Calu3 (cell line): ENCODE data around the gene LIPC. TPM values are rescaled to one million over a fixed set of nuclear protein-coding genes. Genes with fewer than 3 reads are reported as not detected.

Source experiments
- BruUV-seq: library from RNA; stranded (reverse); fragments of 400-500 nt; replicated peaks from 2 replicates; lab custom pipeline; 2021; lab: Mats Ljungman, UMichigan
- CTCF ChIA-PET: fragments of 300-600 bp; sonication (Branson Sonifier 250); formaldehyde crosslinking; loops from one replicate; lab custom pipeline; 2022; ENCODE audit warnings: antibody characterized with exemption; lab: Charles Lee
- DNase-seq: peaks from one replicate; pipeline ENCODE4 v3.0.0; 2022
- H3K27ac Mint-ChIP-seq: one replicate; pipeline ENCODE4 v1.8.0; 2022; ENCODE audit warnings: mixed read lengths; ENCODE audit not compliant: unreplicated experiment
- H3K27me3 Mint-ChIP-seq: one replicate; pipeline ENCODE4 v1.8.0; 2022; ENCODE audit warnings: mixed read lengths; ENCODE audit not compliant: unreplicated experiment
- H3K36me3 Mint-ChIP-seq: one replicate; pipeline ENCODE4 v1.8.0; 2022; ENCODE audit warnings: mild to moderate bottlenecking, moderate library complexity, mixed read lengths; ENCODE audit not compliant: insufficient read depth, unreplicated experiment
- H3K4me1 Mint-ChIP-seq: one replicate; pipeline ENCODE4 v1.8.0; 2022; ENCODE audit warnings: mild to moderate bottlenecking, low read depth, mixed read lengths; ENCODE audit not compliant: unreplicated experiment
- H3K4me3 Mint-ChIP-seq: one replicate; pipeline ENCODE4 v1.8.0; 2022; ENCODE audit warnings: mild to moderate bottlenecking, low read depth, moderate library complexity, mixed read lengths; ENCODE audit not compliant: unreplicated experiment
- H3K9me3 Mint-ChIP-seq: one replicate; pipeline ENCODE4 v1.8.0; 2022; ENCODE audit warnings: low read depth, mixed read lengths; ENCODE audit not compliant: unreplicated experiment
- intact Hi-C: fragments of 100-400 bp; cut with micrococcal nuclease; formaldehyde crosslinking; loops from one replicate; pipeline ENCODE4 v1.10.0; 2022; ENCODE audit not compliant: unreplicated experiment
- total RNA-seq: library from RNA; stranded (reverse); gene quantifications from 2 replicates; pipeline ENCODE4 v1.2.3, GENCODE V29; 2022
- TF ChIP-seq, protein P1 (sequence below): fragments of 200-600 bp; IDR thresholded peaks from one replicate; pipeline ENCODE4 v1.8.0; 2022; ENCODE audit warnings: antibody characterized with exemption; ENCODE audit not compliant: unreplicated experiment

Gene LIPC
- total RNA-seq, 1 experiment from 2014 or later = not detected

DNA sequence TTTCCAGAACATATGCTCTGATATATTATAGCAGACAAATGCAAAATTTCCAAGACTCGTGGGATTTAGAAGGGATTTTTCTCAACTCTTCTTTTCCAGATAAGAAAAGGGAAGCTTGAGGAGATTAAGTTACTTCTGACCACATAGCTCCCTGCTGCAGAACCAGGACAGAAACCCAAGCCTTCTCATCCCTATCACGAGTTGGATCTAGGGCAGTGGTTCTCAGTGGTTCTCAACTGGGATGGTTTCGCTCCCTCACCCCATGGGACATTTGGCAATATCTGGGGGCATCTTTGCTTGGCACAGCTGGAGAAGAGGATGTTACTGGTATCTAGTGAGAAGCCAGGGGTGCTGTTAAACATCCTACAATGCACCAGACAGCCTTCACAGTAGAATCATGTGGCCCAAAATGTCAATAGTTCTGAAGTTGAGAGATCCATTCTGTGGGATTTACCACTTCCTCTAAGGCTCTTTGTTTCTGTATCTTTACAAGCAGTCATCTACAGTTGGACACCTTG is 64.2 kb downstream of the LIPC start:
- Mint-ChIP-seq H3K27ac (no peak overlapping the region), H3K36me3 (no peaks in the 10 kb centered on the region)
- CTCF ChIA-PET = no interaction called here

DNA sequence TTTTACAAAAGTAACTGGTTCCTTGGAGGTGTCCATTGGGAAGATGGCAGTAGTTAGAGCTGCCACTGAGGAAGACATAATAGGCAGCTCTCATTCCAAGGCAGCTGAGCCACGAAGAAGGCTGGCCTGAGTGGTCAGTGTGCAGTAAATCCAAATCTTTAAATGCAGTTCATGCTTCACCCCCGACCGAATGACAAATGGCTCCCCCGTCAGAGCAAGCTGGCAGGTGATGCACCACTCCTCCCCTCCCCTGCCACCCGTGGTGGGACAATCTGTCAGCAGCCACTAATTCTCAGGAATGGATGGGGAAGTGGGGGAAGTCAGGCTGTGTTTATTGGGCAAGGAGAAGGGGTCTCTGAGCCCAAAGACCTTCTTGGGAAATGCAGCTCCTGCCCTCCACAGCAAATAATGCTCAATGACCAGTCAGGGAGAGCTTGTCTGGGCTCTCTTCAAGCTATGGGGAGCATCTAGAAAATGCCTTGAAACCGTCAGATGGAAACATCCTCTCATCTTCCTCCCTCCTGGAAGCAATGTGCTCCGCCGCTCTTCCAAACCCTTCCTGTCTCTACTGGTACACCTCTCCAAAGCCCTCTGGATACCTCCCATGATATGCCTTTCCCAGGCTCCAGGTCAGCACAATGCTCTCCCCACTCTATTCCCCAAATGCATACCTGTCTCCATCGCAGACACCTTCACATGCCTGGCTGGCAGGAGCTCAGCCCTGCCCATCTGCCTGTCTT is 65.4 kb downstream of the LIPC start:
- Mint-ChIP-seq H3K27me3 (no peaks in the 10 kb centered on the region), H3K36me3 (no peaks in the 10 kb centered on the region), H3K4me3 (no peak overlapping the region), H3K4me1 (peaks cover 5% of the 10 kb centered on the region), H3K27ac (no peak overlapping the region), H3K9me3 (no peaks in the 10 kb centered on the region)
- TF ChIP-seq, protein P1, sequence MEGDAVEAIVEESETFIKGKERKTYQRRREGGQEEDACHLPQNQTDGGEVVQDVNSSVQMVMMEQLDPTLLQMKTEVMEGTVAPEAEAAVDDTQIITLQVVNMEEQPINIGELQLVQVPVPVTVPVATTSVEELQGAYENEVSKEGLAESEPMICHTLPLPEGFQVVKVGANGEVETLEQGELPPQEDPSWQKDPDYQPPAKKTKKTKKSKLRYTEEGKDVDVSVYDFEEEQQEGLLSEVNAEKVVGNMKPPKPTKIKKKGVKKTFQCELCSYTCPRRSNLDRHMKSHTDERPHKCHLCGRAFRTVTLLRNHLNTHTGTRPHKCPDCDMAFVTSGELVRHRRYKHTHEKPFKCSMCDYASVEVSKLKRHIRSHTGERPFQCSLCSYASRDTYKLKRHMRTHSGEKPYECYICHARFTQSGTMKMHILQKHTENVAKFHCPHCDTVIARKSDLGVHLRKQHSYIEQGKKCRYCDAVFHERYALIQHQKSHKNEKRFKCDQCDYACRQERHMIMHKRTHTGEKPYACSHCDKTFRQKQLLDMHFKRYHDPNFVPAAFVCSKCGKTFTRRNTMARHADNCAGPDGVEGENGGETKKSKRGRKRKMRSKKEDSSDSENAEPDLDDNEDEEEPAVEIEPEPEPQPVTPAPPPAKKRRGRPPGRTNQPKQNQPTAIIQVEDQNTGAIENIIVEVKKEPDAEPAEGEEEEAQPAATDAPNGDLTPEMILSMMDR = no peak
- no TSS peak for BruUV-seq
- intact Hi-C loops = no loop called here
- CTCF ChIA-PET = interaction anchor here (0.6 kb wide), 2 partner anchors 44 to 53 kb away, joined by 3 to 6 read pairs; no protein-coding TSS in a partner anchor
- DNase-seq = no peak

More for the DNA sequence above, 64.2 kb downstream of the LIPC start:
- intact Hi-C loops = no loop called here
- Mint-ChIP-seq H3K4me1 (peaks cover 5% of the 10 kb centered on the region), H3K9me3 (no peaks in the 10 kb centered on the region), H3K27me3 (no peaks in the 10 kb centered on the region), H3K4me3 (no peak overlapping the region)
- no TSS peak for BruUV-seq
- TF ChIP-seq, protein P1 = no peak
- DNase-seq = no peak

DNA sequence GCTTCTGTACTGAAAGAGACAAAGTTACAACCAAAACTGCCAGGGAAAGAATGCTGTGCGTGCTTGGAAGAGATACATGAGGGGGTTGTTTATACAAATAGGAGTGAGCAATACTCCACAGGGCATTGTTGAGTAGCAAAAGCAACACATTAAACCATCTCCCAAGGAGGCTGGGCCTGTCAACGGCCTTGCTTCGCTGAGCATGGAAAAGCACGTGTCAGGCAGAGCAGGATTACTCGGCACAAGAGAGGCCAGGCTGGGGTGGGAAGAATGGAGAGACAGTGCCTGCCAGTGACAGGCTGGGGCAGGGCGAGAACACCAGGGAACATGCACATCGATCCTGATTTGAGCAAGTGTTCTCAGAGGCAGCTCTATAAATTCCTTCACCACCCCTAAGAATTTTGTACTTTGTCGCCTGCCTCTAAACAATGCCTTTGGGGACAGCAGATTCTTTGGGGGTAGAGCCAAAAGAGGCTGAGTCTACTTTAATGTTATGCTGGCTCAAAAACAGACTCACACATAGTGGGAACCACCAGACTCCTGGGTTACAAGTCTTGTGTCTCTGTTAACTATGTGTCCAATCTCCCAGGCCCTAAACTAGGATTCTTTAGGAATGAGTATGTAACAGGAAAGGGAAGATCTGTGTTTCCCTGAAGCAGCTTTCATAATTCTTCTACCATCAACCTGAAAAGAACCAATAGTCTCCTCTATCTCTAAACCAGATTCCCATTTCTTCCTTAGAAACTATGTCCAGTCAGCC is 67.2 kb downstream of the LIPC start:
- no peaks in the 10 kb centered on the region for H3K36me3 Mint-ChIP-seq
- CTCF ChIA-PET = no interaction called here
- H3K9me3 Mint-ChIP-seq = no peaks in the 10 kb centered on the region
- no peak overlapping the region for H3K27ac Mint-ChIP-seq
- TF ChIP-seq, protein P1 = no peak
- no TSS peak for BruUV-seq
- no peaks in the 10 kb centered on the region for H3K27me3 Mint-ChIP-seq
- peaks cover 5% of the 10 kb centered on the region for H3K4me1 Mint-ChIP-seq
- no peak overlapping the region for H3K4me3 Mint-ChIP-seq
- intact Hi-C loops = no loop called here
- DNase-seq = no peak

DNA sequence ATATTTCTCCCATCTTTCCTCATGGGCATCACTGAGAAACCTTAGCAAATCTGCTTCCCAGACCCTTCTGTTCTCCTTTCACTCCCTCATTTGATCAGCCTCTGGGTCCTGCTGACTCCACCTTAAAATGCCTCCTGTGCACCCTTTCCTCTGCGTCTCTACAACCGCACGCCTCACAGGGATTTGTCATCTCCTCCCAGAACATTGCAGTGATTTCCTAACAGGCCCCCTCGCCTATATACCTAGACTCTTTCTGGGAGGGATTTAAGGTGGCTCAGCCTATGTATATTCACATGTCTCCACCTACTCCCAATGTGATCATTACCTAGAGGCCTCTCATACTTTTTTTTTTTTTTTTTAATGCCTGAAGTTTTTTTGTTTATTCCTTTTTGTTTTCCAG is 69.2 kb downstream of the LIPC start:
- Mint-ChIP-seq H3K36me3 (no peaks in the 10 kb centered on the region), H3K9me3 (no peaks in the 10 kb centered on the region), H3K4me1 (peaks cover 14% of the 10 kb centered on the region), H3K27ac (no peak overlapping the region), H3K4me3 (no peak overlapping the region), H3K27me3 (no peaks in the 10 kb centered on the region)
- no TSS peak for BruUV-seq
- DNase-seq = no peak
- TF ChIP-seq, protein P1 = no peak
- CTCF ChIA-PET = interaction anchor here (0.7 kb wide), 1 partner anchor 1020 kb away, joined by 4 read pairs; no protein-coding TSS in a partner anchor
- intact Hi-C loops = no loop called here
